Measurements from ENCODE around the gene CXCR4. TPM values are rescaled to one million over a fixed set of nuclear protein-coding genes. Genes with fewer than 3 reads are reported as not detected.

The CXCR4 gene
- total and polyA plus RNA-seq, 9 of the 15 experiments (the other 6 are each of a cell fraction or from before 2014, with no cell fraction given): 0.07 to 0.45 (median 0.17) TPM; not detected in 3

GRCh38 chr2:136146564-136146963 lies 28.6 kb upstream of the CXCR4 start (continued):
- TF ChIP-seq ARID3B (CRISPR knock-in tag; IDR thresholded peaks at IDR 0.05; ENCODE audit: borderline replicate concordance) (no peak), ZHX1 (conservative IDR thresholded peaks at IDR 0.05; ENCODE audit: low read length) (no peak), PHB (CRISPR knock-in tag; IDR thresholded peaks at IDR 0.05) (no peak), TCF7 (IDR thresholded peaks at IDR 0.05; ENCODE audit: borderline replicate concordance) (no peak), RFX5 (IDR thresholded peaks at IDR 0.05; ENCODE audit: low read depth, low read length) (no peak)

GRCh38 chr2:136143603-136144451 lies 25.9 kb upstream of the CXCR4 start:
- no peaks in the 10 kb centered on the region for H3K79me2 ChIP-seq (ENCODE audit: control insufficient read depth, insufficient read depth, low read length)
- ChIA-PET CTCF (ENCODE audit: low intra/inter-chr PET ratio) (no interaction called here), POLR2A (no interaction called here)
- in situ Hi-C loops (cut with MboI) (no loop called here), intact Hi-C loops (cut with micrococcal nuclease) (no loop called here)
- H3K4me2 ChIP-seq (ENCODE audit: insufficient read depth, low read length): no peak overlapping the region
- no peaks in the 10 kb centered on the region for H3K9me3 ChIP-seq (replicated peaks; ENCODE audit: control insufficient read depth, insufficient read depth, low read depth, low read length)
- no peak overlapping the region for H3K4me3 ChIP-seq
- H3K27ac ChIP-seq (ENCODE audit: extremely low read depth, low read depth, low read length): no peak overlapping the region
- FAIRE-seq: no peak
- H2AFZ ChIP-seq (ENCODE audit: low read depth, low read length): no peak overlapping the region
- no TSS peak for BruUV-seq (replicated peaks)
- H3K9me1 ChIP-seq (ENCODE audit: control insufficient read depth, insufficient read depth, low read length): no peaks in the 10 kb centered on the region
- no peaks in the 10 kb centered on the region for H3K27me3 ChIP-seq (ENCODE audit: control insufficient read depth in 2 of 2, insufficient read depth in 2 of 2, low read length in 2 of 2)
- WGBS (ENCODE audit: insufficient coverage, low coverage, missing lambda C conversion rate): 0% methylated on average over 6 of the region's 6 CpGs
- no peak for DNase-seq (ENCODE audit: extremely low read depth in 1 of 4, low spot score in 3 of 4)
- ATAC-seq: no peak
- H4K20me1 ChIP-seq (replicated peaks; ENCODE audit: control insufficient read depth, insufficient read depth, low read length): no peaks in the 10 kb centered on the region
- no peak overlapping the region for H3K9ac ChIP-seq (ENCODE audit: insufficient read depth in 1 of 2, low read depth in 2 of 2, low read length in 2 of 2)
- H3K36me3 ChIP-seq (ENCODE audit: control insufficient read depth, insufficient read depth, low read length): no peaks in the 10 kb centered on the region
- H3K4me1 ChIP-seq (replicated peaks in 1 of 2; ENCODE audit: control insufficient read depth in 2 of 2, insufficient read depth in 2 of 2, low read length in 2 of 2): no peaks in the 10 kb centered on the region
- TF ChIP-seq RFX7 (CRISPR knock-in tag; IDR thresholded peaks at IDR 0.05): no peak
- TF ChIP-seq MAFK (IDR thresholded peaks at IDR 0.05; ENCODE audit: low read length): no peak
- no peak for TF ChIP-seq USF2 (CRISPR knock-in tag; IDR thresholded peaks at IDR 0.05)
- no peak for TF ChIP-seq XRCC4 (IDR thresholded peaks at IDR 0.05; ENCODE audit: extremely low read depth, insufficient read depth, insufficient read length)
- TF ChIP-seq ARID2 (IDR thresholded peaks at IDR 0.05): no peak
- TF ChIP-seq GTF3C2 (IDR thresholded peaks at IDR 0.05; ENCODE audit: borderline replicate concordance, extremely low read depth, insufficient read length): no peak
- no peak for TF ChIP-seq POLR2G (IDR thresholded peaks at IDR 0.05; ENCODE audit: low read depth, low read length)

Data from K562 (cell line).